Keratinocyte (primary cell): ENCODE results near the gene LIMS4. TPM values are rescaled to one million over a fixed set of nuclear protein-coding genes. Genes with fewer than 3 reads are reported as not detected.
"Not testable (repeated sequence)": the region's sequence is repeated elsewhere in the genome, so short reads cannot be mapped to it uniquely, and the experiment has no call there.

ENCODE experiments used
- DNase-seq: peaks from one replicate; pipeline ENCODE4 v3.0.0-alpha.2; 2011; ENCODE audit warnings: low read depth, missing footprints, low spot score
- FAIRE-seq: peaks from 2 replicates; lab custom pipeline; 2011; peaks lifted over from hg19 to GRCh38; lab: Jason Lieb, UNC
- H2AFZ ChIP-seq: 2 replicates; pipeline ENCODE4 v1.6.0; 2012; ENCODE audit warnings: low read length, control low read depth, inconsistent platforms; ENCODE audit not compliant: control insufficient read depth
- H3K27ac ChIP-seq: 2 replicates; pipeline ENCODE4 v1.5.1; 2011; ENCODE audit warnings: low read length; ENCODE audit not compliant: control insufficient read depth, insufficient read depth
- H3K27me3 ChIP-seq: 3 replicates; pipeline ENCODE4 v1.6.0; 2011; ENCODE audit warnings: low read length; ENCODE audit not compliant: control insufficient read depth, insufficient read depth; ENCODE audit errors: extremely low read depth
- H3K36me3 ChIP-seq, 2 experiments: 2 replicates in 1 of 2; 3 replicates in 1 of 2; pipeline ENCODE4 v1.5.1; 2011; ENCODE audit warnings: low read length in 2 of 2, mild to moderate bottlenecking in 1 of 2; ENCODE audit not compliant: control insufficient read depth in 2 of 2, insufficient read depth in 2 of 2; ENCODE audit errors: extremely low read depth in 1 of 2
- H3K4me1 ChIP-seq: 3 replicates; pipeline ENCODE4 v1.5.1; 2011; ENCODE audit warnings: low read length; ENCODE audit not compliant: control insufficient read depth, insufficient read depth; ENCODE audit errors: extremely low read depth
- H3K4me2 ChIP-seq: 3 replicates; pipeline ENCODE4 v1.6.0; 2011; ENCODE audit warnings: low read depth, low read length; ENCODE audit not compliant: control insufficient read depth, insufficient read depth; ENCODE audit errors: extremely low read depth
- H3K4me3 ChIP-seq, 3 experiments: fragments of 200-600 bp in 1 of 3; sonication (generic) in 1 of 3; 2 replicates in 2 of 3; 3 replicates in 1 of 3; pipeline ENCODE4 v1.5.1; 2011 to 2016; ENCODE audit warnings: low read length in 3 of 3, mild to moderate bottlenecking in 3 of 3, control low read depth in 2 of 3, inconsistent platforms in 1 of 3, low read depth in 1 of 3, mixed read lengths in 1 of 3, mixed run types in 1 of 3, moderate library complexity in 1 of 3; ENCODE audit not compliant: control insufficient read depth in 2 of 3, insufficient read depth in 2 of 3; ENCODE audit errors: extremely low read depth in 1 of 3
- H3K79me2 ChIP-seq: 2 replicates; pipeline ENCODE4 v1.6.0; 2012; ENCODE audit warnings: low read length; ENCODE audit not compliant: control insufficient read depth, insufficient read depth
- H3K9ac ChIP-seq: 3 replicates; pipeline ENCODE4 v1.6.0; 2011; ENCODE audit warnings: low read length; ENCODE audit not compliant: control insufficient read depth, insufficient read depth; ENCODE audit errors: extremely low read depth
- H3K9me1 ChIP-seq: 3 replicates; pipeline ENCODE4 v1.6.0; 2011; ENCODE audit warnings: low read length; ENCODE audit not compliant: control insufficient read depth, insufficient read depth; ENCODE audit errors: extremely low read depth
- H3K9me3 ChIP-seq: 2 replicates; pipeline ENCODE4 v1.5.1; 2012; ENCODE audit warnings: low read depth, low read length; ENCODE audit not compliant: control insufficient read depth
- H4K20me1 ChIP-seq: 3 replicates; pipeline ENCODE4 v1.6.0; 2011; ENCODE audit warnings: low read length; ENCODE audit not compliant: control insufficient read depth, insufficient read depth; ENCODE audit errors: extremely low read depth
- dilution Hi-C: fragments of 300-500 bp; cut with MboI; formaldehyde crosslinking; loops from one replicate; pipeline ENCODE4 v1.7.0; 2020; ENCODE audit warnings: low sequenced_read_pairs; ENCODE audit not compliant: extremely low pct_ligation_motif_present
- polyA plus RNA-seq, 5 experiments: library from polyadenylated mRNA; depleted of rRNA in 3 of 5; stranded (reverse) in 3 of 5; stranded (forward) in 1 of 5; unstranded in 1 of 5; fragments of >200 nt; gene quantifications; 1 replicate in 1 of 5; 2 replicates in 3 of 5; 3 replicates in 1 of 5; pipeline versions ENCODE4 v1.2.1 to v1.2.3, GENCODE V29; 2011 to 2012; ENCODE audit warnings: missing spikeins in 2 of 5, low read depth in 1 of 5, low replicate concordance in 1 of 5

The LIMS4 gene
- polyA plus RNA-seq, 1 donor (not counting 4 experiments of a cell fraction or from before 2014, with no cell fraction given): 0.58 TPM

DNA sequence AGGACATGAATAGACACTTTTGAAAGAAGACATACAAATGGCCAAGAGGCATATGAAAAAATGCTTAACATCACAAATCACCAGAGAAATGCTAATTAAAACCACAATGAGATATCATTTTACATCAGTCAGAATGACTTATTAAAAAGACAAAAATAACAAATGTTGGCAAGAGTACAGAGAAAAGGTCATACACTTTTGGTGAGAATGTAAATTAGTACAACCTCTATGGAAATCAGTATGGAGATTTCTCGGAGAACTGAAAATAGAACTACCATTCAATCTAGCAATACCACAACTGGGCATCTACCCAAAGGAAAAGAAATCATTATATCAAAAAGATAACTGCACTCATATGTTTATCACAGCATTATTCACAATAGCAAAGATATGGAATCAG is 16.4 kb upstream of the LIMS4 start:
- H3K9me1 ChIP-seq, dilution Hi-C loops, H3K36me3 ChIP-seq, FAIRE-seq, DNase-seq, H2AFZ ChIP-seq, H3K9me3 ChIP-seq, H3K27me3 ChIP-seq, H3K9ac ChIP-seq, H3K27ac ChIP-seq, H3K4me3 ChIP-seq, H3K4me2 ChIP-seq, H3K79me2 ChIP-seq, H4K20me1 ChIP-seq, H3K4me1 ChIP-seq: not testable (repeated sequence)

DNA sequence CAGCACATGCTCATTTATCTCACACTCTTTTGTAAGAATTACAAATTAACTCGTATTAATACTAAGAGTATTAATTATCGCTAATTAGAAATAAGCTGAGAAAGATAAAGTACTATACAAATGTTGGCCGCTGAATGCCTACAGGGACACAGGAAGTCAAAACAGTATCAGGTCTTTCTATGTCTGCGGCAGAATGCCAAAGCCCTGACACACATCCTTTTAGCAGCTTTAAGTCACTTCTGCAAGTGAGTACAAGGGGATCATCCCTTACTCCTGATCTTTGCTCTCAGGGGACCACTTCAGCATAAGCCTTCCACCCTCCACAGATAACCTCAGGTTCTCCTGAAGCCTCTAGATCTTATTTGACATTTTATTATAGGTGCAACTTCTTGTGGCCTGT is 10.1 kb upstream of the LIMS4 start:
- H3K27me3 ChIP-seq, H3K4me3 ChIP-seq, H3K9me1 ChIP-seq, FAIRE-seq, H3K4me2 ChIP-seq, H2AFZ ChIP-seq, H3K4me1 ChIP-seq, H3K9me3 ChIP-seq, H3K27ac ChIP-seq, H3K9ac ChIP-seq, H3K79me2 ChIP-seq, DNase-seq, H4K20me1 ChIP-seq, dilution Hi-C loops, H3K36me3 ChIP-seq: not testable (repeated sequence)

DNA sequence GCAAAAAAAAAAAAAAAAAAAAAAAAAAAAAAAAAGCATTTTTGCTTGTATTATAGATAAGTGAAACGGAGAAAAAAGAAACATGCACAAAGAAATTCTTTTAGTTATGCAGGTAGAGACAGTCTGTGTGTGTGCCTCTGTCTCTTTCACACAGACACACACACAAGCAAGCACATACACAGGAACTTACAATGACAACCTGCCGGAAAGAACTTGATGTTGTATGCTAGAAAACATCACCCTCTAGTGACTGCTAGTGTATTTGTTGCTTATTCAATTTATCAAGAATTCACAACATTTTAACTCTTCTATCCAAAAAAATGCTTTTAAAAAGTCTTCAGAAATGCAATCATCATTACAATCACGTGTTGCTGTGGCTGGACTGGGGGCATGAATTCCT is 8.6 kb upstream of the LIMS4 start:
- dilution Hi-C loops, H3K9me1 ChIP-seq, H3K79me2 ChIP-seq, H2AFZ ChIP-seq, H3K9me3 ChIP-seq, H3K4me3 ChIP-seq, H3K27me3 ChIP-seq, H3K4me2 ChIP-seq, DNase-seq, H3K4me1 ChIP-seq, H3K9ac ChIP-seq, H3K27ac ChIP-seq, H4K20me1 ChIP-seq, H3K36me3 ChIP-seq, FAIRE-seq: not testable (repeated sequence)

DNA sequence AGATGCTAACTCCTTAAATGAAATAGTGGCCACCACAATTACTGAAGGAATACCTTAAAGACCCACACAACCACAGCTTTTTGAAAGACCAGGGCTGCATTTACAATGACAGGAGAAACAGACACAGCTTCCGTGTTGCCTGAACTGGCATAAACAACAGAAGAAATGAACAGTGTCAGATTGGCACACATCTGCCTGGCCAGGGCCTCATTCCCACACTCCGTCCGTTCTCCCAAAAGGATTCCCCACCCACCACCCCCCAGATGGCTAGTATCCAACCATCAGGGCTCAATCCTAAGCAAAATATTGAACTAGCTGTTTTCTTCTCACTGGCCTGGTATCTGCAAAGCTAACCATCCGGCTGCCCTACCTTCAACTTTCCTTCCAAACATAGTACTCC is 7.5 kb upstream of the LIMS4 start:
- dilution Hi-C loops, H2AFZ ChIP-seq, H3K79me2 ChIP-seq, FAIRE-seq, H3K4me3 ChIP-seq, H3K9me1 ChIP-seq, H3K9ac ChIP-seq, H3K4me2 ChIP-seq, H3K27me3 ChIP-seq, DNase-seq, H3K27ac ChIP-seq, H3K36me3 ChIP-seq, H3K9me3 ChIP-seq, H4K20me1 ChIP-seq, H3K4me1 ChIP-seq: not testable (repeated sequence)

DNA sequence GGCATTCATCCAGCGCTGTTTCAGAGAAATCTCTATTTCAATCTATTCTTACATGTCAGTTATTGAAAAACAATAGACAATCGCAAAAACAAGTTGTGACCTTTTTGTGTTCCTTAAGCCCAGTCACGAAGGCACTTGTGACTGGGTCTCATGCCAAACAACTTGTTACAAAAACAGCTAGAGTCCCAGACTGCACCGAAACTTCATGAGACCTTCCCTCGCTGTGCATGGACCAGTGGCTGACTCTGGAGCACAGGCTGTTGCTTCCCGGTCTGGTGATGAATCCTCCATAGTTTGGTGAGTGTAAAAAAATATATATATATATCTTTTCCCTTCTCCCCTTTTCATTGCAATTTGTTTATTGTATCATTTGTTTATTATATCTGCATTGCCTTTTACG is 4.8 kb upstream of the LIMS4 start:
- H4K20me1 ChIP-seq, H3K79me2 ChIP-seq, H3K27me3 ChIP-seq, H3K9me3 ChIP-seq, H3K4me2 ChIP-seq, H3K4me3 ChIP-seq, H3K9ac ChIP-seq, FAIRE-seq, H3K9me1 ChIP-seq, H3K36me3 ChIP-seq, dilution Hi-C loops, H2AFZ ChIP-seq, H3K27ac ChIP-seq, DNase-seq, H3K4me1 ChIP-seq: not testable (repeated sequence)
